A549 (cell line): Measurements from ENCODE around the gene BPIFB2. TPM values are rescaled to one million over a fixed set of nuclear protein-coding genes. Genes with fewer than 3 reads are reported as not detected.

ENCODE experiments used
- ATAC-seq, 2 experiments: fragments of 200-7000 bp in 1 of 2; fragments of >200 bp in 1 of 2; cut with Nextera tagmentation in 1 of 2; cut with Tn5 transposase in 1 of 2; 3 replicates each; pipeline versions ENCODE4 v1.8.0 to v1.9.1; 2018 to 2020; ENCODE audit warnings: mild to moderate bottlenecking in 1 of 2, moderate library complexity in 1 of 2
- CTCF ChIA-PET: fragments of 300-600 bp; sonication (Branson Sonifier 250); formaldehyde crosslinking; extraction: SDS; loops from one replicate; lab custom pipeline; 2021; ENCODE audit warnings: antibody characterized with exemption, inconsistent platforms; lab: Yijun Ruan, JAX
- POLR2A ChIA-PET: fragments of 350-600 bp; formaldehyde crosslinking; extraction: SDS; loops from one replicate; lab custom pipeline; 2021; ENCODE audit warnings: antibody characterized with exemption, inconsistent platforms; lab: Yijun Ruan, JAX
- DNase-seq, 2 experiments: peaks; one replicate each; pipeline versions ENCODE4 v3.0.0 to v3.0.0-alpha.2; 2011 to 2016; ENCODE audit warnings: low read depth in 1 of 2, low spot score in 1 of 2
- FAIRE-seq: peaks from 2 replicates; lab custom pipeline; 2011; peaks lifted over from hg19 to GRCh38; lab: Jason Lieb, UNC
- H3K27ac ChIP-seq, 2 experiments: fragments of >200 bp; sonication (Bioruptor Twin); formaldehyde crosslinking; 3 replicates each; pipeline ENCODE4 v1.5.1; 2016 to 2017
- H3K4me1 ChIP-seq: fragments of >200 bp; sonication (Bioruptor Twin); formaldehyde crosslinking; 3 replicates; pipeline ENCODE4 v1.6.1; 2016
- H3K4me2 ChIP-seq: fragments of >200 bp; sonication (Bioruptor Twin); formaldehyde crosslinking; 3 replicates; pipeline ENCODE4 v1.6.1; 2016
- H3K4me3 ChIP-seq: fragments of >200 bp; sonication (Bioruptor Twin); formaldehyde crosslinking; 3 replicates; pipeline ENCODE4 v1.5.1; 2016
- H3K9me3 ChIP-seq: fragments of >200 bp; sonication (Bioruptor Twin); formaldehyde crosslinking; 3 replicates; pipeline ENCODE4 v1.6.1; 2016
- CBX8 ChIP-seq: fragments of 200-600 bp; sonication (generic); IDR thresholded peaks from 2 replicates; pipeline ENCODE4 v1.6.1; 2016
- CHD4 ChIP-seq: fragments of 200-600 bp; sonication (generic); IDR thresholded peaks from 2 replicates; pipeline ENCODE4 v1.6.1; 2016; ENCODE audit warnings: antibody characterized with exemption, mild to moderate bottlenecking, borderline replicate concordance
- EHF ChIP-seq: fragments of 250-450 bp; sonication (Bioruptor Pico); IDR thresholded peaks from 2 replicates; pipeline ENCODE4 v1.5.0; 2020; ENCODE audit warnings: mild to moderate bottlenecking
- EHMT2 ChIP-seq: fragments of 200-600 bp; sonication (generic); IDR thresholded peaks from 2 replicates; pipeline ENCODE4 v1.6.1; 2016; ENCODE audit warnings: antibody characterized with exemption, low read depth, mild to moderate bottlenecking, moderate library complexity
- EP300 ChIP-seq, 2 experiments: fragments of >200 bp; sonication (Bioruptor Twin); formaldehyde crosslinking; IDR thresholded peaks; 2 replicates in 1 of 2; 3 replicates in 1 of 2; pipeline ENCODE4 v1.6.1; 2016 to 2017
- ESRRA ChIP-seq: fragments of 150-350 bp; IDR thresholded peaks from 2 replicates; pipeline ENCODE4 v1.6.1; 2014; ENCODE audit warnings: mild to moderate bottlenecking, low read length, borderline replicate concordance
- FOSB ChIP-seq: fragments of 250-450 bp; sonication (Bioruptor Pico); IDR thresholded peaks from 2 replicates; pipeline ENCODE4 v1.5.0; 2020; ENCODE audit warnings: mild to moderate bottlenecking, moderate library complexity
- KDM1A ChIP-seq: fragments of 200-600 bp; sonication (generic); IDR thresholded peaks from 2 replicates; pipeline ENCODE4 v1.6.1; 2016; ENCODE audit warnings: low read depth, mild to moderate bottlenecking
- KDM5A ChIP-seq: fragments of 200-600 bp; sonication (generic); IDR thresholded peaks from 2 replicates; pipeline ENCODE4 v1.6.1; 2016; ENCODE audit warnings: antibody characterized with exemption, mild to moderate bottlenecking
- MAZ ChIP-seq: fragments of 150-350 bp; IDR thresholded peaks from 2 replicates; pipeline ENCODE4 v1.6.1; 2014; ENCODE audit warnings: antibody characterized with exemption, low read depth, low read length, borderline replicate concordance
- RAD21 ChIP-seq, 2 experiments: fragments of >200 bp in 1 of 2; sonication (Bioruptor Twin) in 1 of 2; formaldehyde crosslinking in 1 of 2; IDR thresholded peaks in 1 of 2; conservative IDR thresholded peaks in 1 of 2; 2 replicates in 1 of 2; 3 replicates in 1 of 2; pipeline ENCODE4 v1.6.1; 2012 to 2018; ENCODE audit warnings: inconsistent platforms in 1 of 2
- SREBF2 ChIP-seq: fragments of 450-650 bp; IDR thresholded peaks from 2 replicates; pipeline ENCODE4 v1.6.1; 2014; ENCODE audit warnings: mild to moderate bottlenecking, moderate library complexity
- TFCP2L1 ChIP-seq: fragments of 250-450 bp; sonication (Bioruptor Pico); IDR thresholded peaks from 2 replicates; pipeline ENCODE4 v1.5.0; 2021; ENCODE audit warnings: mild to moderate bottlenecking
- whole genome bisulfite sequencing: methylation state at CpG from one replicate; pipeline ENCODE4 v1.1.6; 2017; ENCODE audit errors: missing lambda C conversion rate; 5-methylcytosine and 5-hydroxymethylcytosine counted together
- polyA plus RNA-seq, 4 experiments: library from polyadenylated mRNA; depleted of rRNA in 3 of 4; stranded (reverse); fragments of >200 nt; fragmentation: RNase III in 1 of 4; extraction: RNeasy Plus Mini Kit Qiagen cat#74134 plus additional on column Dnase treatment in 1 of 4; gene quantifications; 2 replicates in 3 of 4; 3 replicates in 1 of 4; pipeline ENCODE4 v1.2.3, GENCODE V29; 2011 to 2017
- TF ChIP-seq, protein P1 (sequence below): fragments of 250-450 bp; sonication (Bioruptor Pico); IDR thresholded peaks from 2 replicates; pipeline ENCODE4 v1.5.0; 2020; ENCODE audit warnings: low read depth, mild to moderate bottlenecking, moderate library complexity
- TF ChIP-seq, protein P2 (sequence below): IDR thresholded peaks from 2 replicates; pipeline ENCODE4 v1.6.1; 2012; ENCODE audit warnings: low read depth, borderline replicate concordance
- TF ChIP-seq, protein P3 (sequence below): fragments of 200-600 bp; sonication (generic); IDR thresholded peaks from 2 replicates; pipeline ENCODE4 v1.6.1; 2016; ENCODE audit warnings: antibody characterized with exemption, mild to moderate bottlenecking, moderate library complexity
- TF ChIP-seq, protein P4 (sequence below): fragments of 450-650 bp; IDR thresholded peaks from 2 replicates; pipeline ENCODE4 v1.6.1; 2014; ENCODE audit warnings: antibody characterized with exemption
- TF ChIP-seq, protein P5 (sequence below): fragments of >200 bp; sonication (Bioruptor Twin); formaldehyde crosslinking; IDR thresholded peaks from 3 replicates; pipeline ENCODE4 v1.6.1; 2016

Gene BPIFB2
- polyA plus RNA-seq, 2 of the 4 experiments (the other 2 are of a cell fraction): not detected

DNA sequence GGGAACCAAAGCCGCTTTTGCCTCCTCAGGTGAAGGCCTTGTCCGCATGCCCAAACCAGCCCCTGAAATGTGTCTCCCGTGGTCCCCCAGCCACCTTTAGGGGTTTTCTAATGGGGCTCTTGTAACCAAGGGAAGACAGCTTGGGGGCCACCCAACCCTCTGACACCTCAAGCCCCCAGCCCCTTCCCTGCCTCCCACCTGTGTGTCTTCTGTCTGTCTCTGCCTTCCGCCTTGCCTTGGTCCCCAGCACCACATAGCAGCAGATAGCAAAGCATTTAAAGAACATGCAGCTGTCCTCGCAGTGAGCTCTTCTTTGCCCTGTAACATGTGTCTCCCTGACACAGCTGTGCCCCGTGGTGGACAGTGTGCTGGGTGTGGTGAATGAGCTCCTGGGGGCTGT lies 55.8 kb downstream of the BPIFB2 start:
- Histone ChIP-seq H3K4me3 (no peak overlapping the region), H3K27ac (no peak overlapping the region), H3K9me3 (no peaks in the 10 kb centered on the region), H3K4me2 (no peak overlapping the region), H3K4me1 (no peaks in the 10 kb centered on the region)
- ATAC-seq (no peak), FAIRE-seq (no peak), DNase-seq (no peak)
- TF ChIP-seq, protein P1, sequence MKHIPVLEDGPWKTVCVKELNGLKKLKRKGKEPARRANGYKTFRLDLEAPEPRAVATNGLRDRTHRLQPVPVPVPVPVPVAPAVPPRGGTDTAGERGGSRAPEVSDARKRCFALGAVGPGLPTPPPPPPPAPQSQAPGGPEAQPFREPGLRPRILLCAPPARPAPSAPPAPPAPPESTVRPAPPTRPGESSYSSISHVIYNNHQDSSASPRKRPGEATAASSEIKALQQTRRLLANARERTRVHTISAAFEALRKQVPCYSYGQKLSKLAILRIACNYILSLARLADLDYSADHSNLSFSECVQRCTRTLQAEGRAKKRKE (CRISPR knock-in tag): no peak
- TF ChIP-seq ESRRA: no peak
- no peak for TF ChIP-seq SREBF2
- no peak for TF ChIP-seq EHF (CRISPR knock-in tag)
- TF ChIP-seq TFCP2L1: no peak
- TF ChIP-seq RAD21 (conservative IDR thresholded peaks at IDR 0.05 in 1 of 2, IDR thresholded peaks at IDR 0.05 in 1 of 2): no peak
- no peak for TF ChIP-seq KDM1A
- CTCF ChIA-PET: interaction anchor here (1.7 kb wide), 1 partner anchor 149 kb away, joined by 4 read pairs; no protein-coding TSS in a partner anchor
- POLR2A ChIA-PET: no interaction called here
- WGBS: 72% methylated on average over 5 of the region's 6 CpGs

DNA sequence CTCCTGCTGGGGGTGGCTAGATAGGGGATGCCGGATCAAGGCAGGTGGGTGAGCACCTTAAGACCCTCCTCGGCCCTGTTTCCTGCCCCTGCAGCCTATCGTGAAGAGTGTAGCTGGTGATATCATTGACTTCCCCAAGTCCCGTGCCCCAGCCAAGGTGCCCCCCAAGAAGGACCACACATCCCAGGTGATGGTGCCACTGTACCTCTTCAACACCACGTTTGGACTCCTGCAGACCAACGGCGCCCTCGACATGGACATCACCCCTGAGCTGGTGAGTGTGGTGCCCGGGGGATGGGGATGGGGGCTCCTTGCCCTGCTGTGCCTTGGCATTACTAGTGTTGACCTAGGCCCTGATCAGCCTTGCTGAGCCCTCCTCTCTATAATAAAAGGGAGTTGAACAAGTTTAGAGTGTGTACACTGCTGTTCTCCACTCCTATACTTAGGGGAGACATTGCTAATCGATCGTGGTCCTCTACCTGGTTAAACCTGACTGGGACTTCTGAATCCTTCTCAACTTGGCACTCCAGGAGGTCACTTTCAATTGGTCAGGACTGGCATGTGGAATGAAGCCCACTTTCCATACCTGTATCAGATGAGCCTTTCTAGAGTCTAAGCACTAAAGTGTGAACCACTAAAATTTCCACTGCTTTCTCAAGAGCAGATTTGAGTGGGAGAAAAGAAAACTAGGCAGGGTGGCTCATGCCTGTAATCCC lies 57.2 kb downstream of the BPIFB2 start:
- Histone ChIP-seq H3K4me2 (no peak overlapping the region), H3K4me1 (no peaks in the 10 kb centered on the region), H3K9me3 (no peaks in the 10 kb centered on the region), H3K27ac (no peak overlapping the region), H3K4me3 (no peak overlapping the region)
- POLR2A ChIA-PET: no interaction called here
- FAIRE-seq (no peak), ATAC-seq (no peak), DNase-seq (no peak)
- CTCF ChIA-PET: no interaction called here
- 52% methylated on average over 11 of the region's 11 CpGs for whole genome bisulfite sequencing
- TF ChIP-seq, protein P2, sequence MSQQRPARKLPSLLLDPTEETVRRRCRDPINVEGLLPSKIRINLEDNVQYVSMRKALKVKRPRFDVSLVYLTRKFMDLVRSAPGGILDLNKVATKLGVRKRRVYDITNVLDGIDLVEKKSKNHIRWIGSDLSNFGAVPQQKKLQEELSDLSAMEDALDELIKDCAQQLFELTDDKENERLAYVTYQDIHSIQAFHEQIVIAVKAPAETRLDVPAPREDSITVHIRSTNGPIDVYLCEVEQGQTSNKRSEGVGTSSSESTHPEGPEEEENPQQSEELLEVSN: no peak
- no peak for TF ChIP-seq EHMT2
- TF ChIP-seq, all 56 proteins: peak for 0

DNA sequence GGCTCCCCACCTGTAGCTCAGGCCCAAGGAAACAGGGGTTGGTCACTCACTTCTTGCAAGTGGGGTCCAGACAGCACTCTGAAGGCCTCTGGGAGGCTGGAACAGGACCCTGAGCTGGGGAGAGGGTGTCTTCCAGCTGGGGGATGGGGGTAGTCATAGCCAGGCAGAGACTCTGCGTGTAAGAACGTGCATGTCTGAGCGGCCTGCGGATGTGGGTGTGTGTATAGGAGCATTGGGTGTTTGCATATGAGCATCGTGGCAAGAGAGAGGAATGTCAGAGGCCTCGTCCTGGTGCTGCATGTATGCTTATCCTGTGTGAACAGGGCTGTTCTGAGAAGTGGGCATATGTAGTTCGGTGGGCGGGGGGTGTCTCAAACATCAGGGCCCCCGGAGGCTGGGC lies 58.3 kb downstream of the BPIFB2 start:
- no peak for FAIRE-seq
- CTCF ChIA-PET: interaction anchor here (1.8 kb wide), 1 partner anchor 9 kb away, joined by 5 read pairs; no protein-coding TSS in a partner anchor
- no peak overlapping the region for H3K27ac ChIP-seq
- POLR2A ChIA-PET: no interaction called here
- DNase-seq: no peak
- 37% methylated on average over 9 of the region's 9 CpGs for WGBS
- no peak for ATAC-seq
- H3K4me3 ChIP-seq: no peak overlapping the region
- H3K4me2 ChIP-seq: no peak overlapping the region
- no peaks in the 10 kb centered on the region for H3K4me1 ChIP-seq
- TF ChIP-seq, protein P3, sequence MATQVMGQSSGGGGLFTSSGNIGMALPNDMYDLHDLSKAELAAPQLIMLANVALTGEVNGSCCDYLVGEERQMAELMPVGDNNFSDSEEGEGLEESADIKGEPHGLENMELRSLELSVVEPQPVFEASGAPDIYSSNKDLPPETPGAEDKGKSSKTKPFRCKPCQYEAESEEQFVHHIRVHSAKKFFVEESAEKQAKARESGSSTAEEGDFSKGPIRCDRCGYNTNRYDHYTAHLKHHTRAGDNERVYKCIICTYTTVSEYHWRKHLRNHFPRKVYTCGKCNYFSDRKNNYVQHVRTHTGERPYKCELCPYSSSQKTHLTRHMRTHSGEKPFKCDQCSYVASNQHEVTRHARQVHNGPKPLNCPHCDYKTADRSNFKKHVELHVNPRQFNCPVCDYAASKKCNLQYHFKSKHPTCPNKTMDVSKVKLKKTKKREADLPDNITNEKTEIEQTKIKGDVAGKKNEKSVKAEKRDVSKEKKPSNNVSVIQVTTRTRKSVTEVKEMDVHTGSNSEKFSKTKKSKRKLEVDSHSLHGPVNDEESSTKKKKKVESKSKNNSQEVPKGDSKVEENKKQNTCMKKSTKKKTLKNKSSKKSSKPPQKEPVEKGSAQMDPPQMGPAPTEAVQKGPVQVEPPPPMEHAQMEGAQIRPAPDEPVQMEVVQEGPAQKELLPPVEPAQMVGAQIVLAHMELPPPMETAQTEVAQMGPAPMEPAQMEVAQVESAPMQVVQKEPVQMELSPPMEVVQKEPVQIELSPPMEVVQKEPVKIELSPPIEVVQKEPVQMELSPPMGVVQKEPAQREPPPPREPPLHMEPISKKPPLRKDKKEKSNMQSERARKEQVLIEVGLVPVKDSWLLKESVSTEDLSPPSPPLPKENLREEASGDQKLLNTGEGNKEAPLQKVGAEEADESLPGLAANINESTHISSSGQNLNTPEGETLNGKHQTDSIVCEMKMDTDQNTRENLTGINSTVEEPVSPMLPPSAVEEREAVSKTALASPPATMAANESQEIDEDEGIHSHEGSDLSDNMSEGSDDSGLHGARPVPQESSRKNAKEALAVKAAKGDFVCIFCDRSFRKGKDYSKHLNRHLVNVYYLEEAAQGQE: no peak
- no peaks in the 10 kb centered on the region for H3K9me3 ChIP-seq

DNA sequence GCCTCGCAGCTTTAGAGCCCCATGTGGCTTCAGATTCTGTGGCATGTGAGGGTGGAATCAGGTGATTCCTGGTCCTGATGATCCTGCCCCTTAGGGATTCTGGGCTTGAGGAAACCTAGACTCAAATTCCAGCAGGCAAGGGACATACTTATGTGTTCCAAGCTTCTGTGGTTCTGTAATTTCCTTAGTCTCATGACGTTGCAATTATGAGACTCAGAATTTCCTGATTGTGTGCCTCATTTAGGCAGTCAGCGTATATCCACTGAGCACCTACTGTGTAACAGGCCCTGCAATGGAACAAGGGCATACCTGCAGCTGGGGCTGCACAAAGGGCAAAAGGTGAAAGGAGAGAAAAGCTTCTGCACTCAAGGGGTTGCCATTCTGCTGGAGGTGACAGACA lies 60.3 kb downstream of the BPIFB2 start:
- 71% methylated on average over 3 of the region's 3 CpGs for WGBS
- DNase-seq (no peak), FAIRE-seq (no peak), ATAC-seq (no peak)
- H3K4me3 ChIP-seq: no peak overlapping the region
- no peaks in the 10 kb centered on the region for H3K9me3 ChIP-seq
- TF ChIP-seq CHD4 (no peak), FOSB (CRISPR knock-in tag) (no peak), KDM5A (no peak), EP300 (IDR thresholded peaks at IDR 0.05) (no peak), CBX8 (no peak), MAZ (no peak), SREBF2 (no peak)
- TF ChIP-seq, protein P4, sequence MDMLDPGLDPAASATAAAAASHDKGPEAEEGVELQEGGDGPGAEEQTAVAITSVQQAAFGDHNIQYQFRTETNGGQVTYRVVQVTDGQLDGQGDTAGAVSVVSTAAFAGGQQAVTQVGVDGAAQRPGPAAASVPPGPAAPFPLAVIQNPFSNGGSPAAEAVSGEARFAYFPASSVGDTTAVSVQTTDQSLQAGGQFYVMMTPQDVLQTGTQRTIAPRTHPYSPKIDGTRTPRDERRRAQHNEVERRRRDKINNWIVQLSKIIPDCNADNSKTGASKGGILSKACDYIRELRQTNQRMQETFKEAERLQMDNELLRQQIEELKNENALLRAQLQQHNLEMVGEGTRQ: no peak
- TF ChIP-seq, protein P5, sequence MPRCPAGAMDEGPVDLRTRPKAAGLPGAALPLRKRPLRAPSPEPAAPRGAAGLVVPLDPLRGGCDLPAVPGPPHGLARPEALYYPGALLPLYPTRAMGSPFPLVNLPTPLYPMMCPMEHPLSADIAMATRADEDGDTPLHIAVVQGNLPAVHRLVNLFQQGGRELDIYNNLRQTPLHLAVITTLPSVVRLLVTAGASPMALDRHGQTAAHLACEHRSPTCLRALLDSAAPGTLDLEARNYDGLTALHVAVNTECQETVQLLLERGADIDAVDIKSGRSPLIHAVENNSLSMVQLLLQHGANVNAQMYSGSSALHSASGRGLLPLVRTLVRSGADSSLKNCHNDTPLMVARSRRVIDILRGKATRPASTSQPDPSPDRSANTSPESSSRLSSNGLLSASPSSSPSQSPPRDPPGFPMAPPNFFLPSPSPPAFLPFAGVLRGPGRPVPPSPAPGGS: no peak
- TF ChIP-seq, protein P2: no peak
- ChIA-PET CTCF (interaction anchor here (1.2 to 3.5 kb wide), 2 partner anchors 9 to 28 kb away, joined by 3 to 16 read pairs; no protein-coding TSS in a partner anchor), POLR2A (no interaction called here)
- no peak overlapping the region for H3K4me2 ChIP-seq
- no peak overlapping the region for H3K27ac ChIP-seq
- H3K4me1 ChIP-seq: no peaks in the 10 kb centered on the region
